ENCODE results near the gene SPOPL. TPM values are rescaled to one million over a fixed set of nuclear protein-coding genes. Genes with fewer than 3 reads are reported as not detected.

Gene SPOPL
- total and polyA plus RNA-seq, 2 donors (not counting 1 experiment from before 2014, with no cell fraction given): 14.0 to 53.6 TPM

GRCh38 chr2:138622613-138623012 is 121.0 kb downstream of the SPOPL start:
- Mint-ChIP-seq H3K4me1 (no peaks in the 10 kb centered on the region), H3K4me3 (no peak overlapping the region), H3K27me3 (peaks cover 27% of the 10 kb centered on the region), H3K27ac (no peak overlapping the region), H3K9me3 (ENCODE audit: insufficient read depth) (no peaks in the 10 kb centered on the region)
- POLR2A ChIA-PET: no interaction called here
- H4K20me1 ChIP-seq (ENCODE audit: control insufficient read depth, insufficient read depth, low read length, poor library complexity, severe bottlenecking): no peaks in the 10 kb centered on the region
- H3K27me3 ChIP-seq (replicated peaks in 1 of 4; ENCODE audit: control extremely low read depth in 1 of 4, control insufficient read depth in 3 of 4, insufficient read depth in 4 of 4, low read length in 3 of 4): no peaks in the 10 kb centered on the region
- CTCF ChIA-PET: no interaction called here
- H3K4me1 ChIP-seq (ENCODE audit: control insufficient read depth in 2 of 2, insufficient read depth in 2 of 2, low read length in 2 of 2): no peaks in the 10 kb centered on the region
- ATAC-seq (ENCODE audit: low read depth): no peak
- no peak overlapping the region for H3K4me3 ChIP-seq (ENCODE audit: control extremely low read depth in 1 of 5, extremely low read depth in 1 of 5, insufficient read depth in 1 of 5, low read depth in 2 of 5, low read length in 4 of 5)
- no peak for DNase-seq
- no peaks in the 10 kb centered on the region for H3K9me3 ChIP-seq (ENCODE audit: control extremely low read depth in 1 of 3, control insufficient read depth in 2 of 3, insufficient read depth in 1 of 3, low read length in 2 of 3)
- H3K27ac ChIP-seq (ENCODE audit: low read length in 2 of 2): no peak overlapping the region
- no peaks in the 10 kb centered on the region for H3K79me2 ChIP-seq (ENCODE audit: control insufficient read depth, insufficient read depth, low read length)
- H3K9ac ChIP-seq (ENCODE audit: low read length): no peak overlapping the region
- no peak overlapping the region for H2AFZ ChIP-seq (ENCODE audit: insufficient read depth, low read depth, low read length, poor library complexity, severe bottlenecking)
- H3K36me3 ChIP-seq (replicated peaks in 1 of 2; ENCODE audit: control extremely low read depth in 1 of 2, control insufficient read depth in 1 of 2, extremely low read depth in 1 of 2, insufficient read depth in 2 of 2, low read length in 1 of 2): no peaks in the 10 kb centered on the region
- 0% methylated on average over 2 of the region's 3 CpGs for WGBS (ENCODE audit: insufficient coverage)
- intact Hi-C loops (cut with micrococcal nuclease): no loop called here
- no peak overlapping the region for H3K4me2 ChIP-seq (replicated peaks; ENCODE audit: low read depth, low read length, poor library complexity, severe bottlenecking)
- TF ChIP-seq EZH2 (IDR thresholded peaks at IDR 0.05; ENCODE audit: borderline replicate concordance, insufficient read depth, low read depth, low read length, poor library complexity, severe bottlenecking): no peak
- no peak for TF ChIP-seq CTCF (IDR thresholded peaks at IDR 0.05)

All from B cell (primary cell).